A673 (cell line): Measurements from ENCODE around the gene TNFSF9. TPM values are rescaled to one million over a fixed set of nuclear protein-coding genes. Genes with fewer than 3 reads are reported as not detected.

Experiments used
- BruUV-seq: library from RNA; stranded (reverse); fragments of 400-500 nt; replicated peaks from 2 replicates; lab custom pipeline; 2021; lab: Mats Ljungman, UMichigan
- CTCF ChIA-PET: fragments of 300-600 bp; sonication (Branson Sonifier 250); formaldehyde crosslinking; loops from one replicate; lab custom pipeline; 2022; ENCODE audit warnings: antibody characterized with exemption; lab: Charles Lee
- POLR2A ChIA-PET: fragments of 300-600 bp; sonication (Branson Sonifier 250); formaldehyde crosslinking; loops from one replicate; lab custom pipeline; 2022; ENCODE audit warnings: antibody characterized with exemption; ENCODE audit not compliant: low non-redundant PET; lab: Charles Lee
- DNase-seq: peaks from one replicate; pipeline ENCODE4 v3.0.0-alpha.2; 2015; ENCODE audit warnings: low spot score
- H3K27ac ChIP-seq: fragments of 200-600 bp; sonication (generic); 2 replicates; pipeline ENCODE4 v1.5.1; 2016; ENCODE audit warnings: mixed run types, low read depth, mild to moderate bottlenecking, mixed read lengths, antibody characterized with exemption, low read length; ENCODE audit not compliant: poor library complexity, severe bottlenecking
- H3K27me3 ChIP-seq: fragments of 200-600 bp; sonication (generic); replicated peaks from 2 replicates; pipeline ENCODE4 v1.6.1; 2017; ENCODE audit warnings: mixed run types, low read depth, mild to moderate bottlenecking, mixed read lengths, antibody characterized with exemption, low read length; ENCODE audit not compliant: insufficient read depth, poor library complexity
- H3K36me3 ChIP-seq: fragments of 200-600 bp; sonication (generic); 2 replicates; pipeline ENCODE4 v1.6.1; 2016; ENCODE audit warnings: mixed run types, mild to moderate bottlenecking, mixed read lengths, antibody characterized with exemption, low read length; ENCODE audit not compliant: insufficient read depth, poor library complexity, severe bottlenecking
- H3K4me1 ChIP-seq: fragments of 200-600 bp; sonication (generic); 2 replicates; pipeline ENCODE4 v1.6.1; 2017; ENCODE audit warnings: mixed run types, mild to moderate bottlenecking, mixed read lengths, antibody characterized with exemption, low read length; ENCODE audit not compliant: insufficient read depth, poor library complexity, severe bottlenecking
- H3K4me3 ChIP-seq: fragments of 200-600 bp; sonication (generic); 2 replicates; pipeline ENCODE4 v1.5.1; 2016; ENCODE audit warnings: low read depth, mixed run types, mild to moderate bottlenecking, mixed read lengths, low read length; ENCODE audit not compliant: poor library complexity, severe bottlenecking
- H3K9me3 ChIP-seq: fragments of 200-600 bp; sonication (generic); 2 replicates; pipeline ENCODE4 v1.6.1; 2016; ENCODE audit warnings: mixed run types, low read depth, mild to moderate bottlenecking, mixed read lengths, antibody characterized with exemption, low read length; ENCODE audit not compliant: poor library complexity, severe bottlenecking
- CTCF ChIP-seq: fragments of 300-800, 200-600 bp; sonication (generic); conservative IDR thresholded peaks from 2 replicates; pipeline ENCODE4 v1.5.1; 2017; ENCODE audit warnings: low read depth, mild to moderate bottlenecking, antibody characterized with exemption, low read length, moderate library complexity, mixed read lengths
- EZH2 ChIP-seq: fragments of 200-600 bp; sonication (generic); IDR thresholded peaks from 2 replicates; pipeline ENCODE4 v1.6.1; 2017; ENCODE audit warnings: borderline replicate concordance, low read depth, mild to moderate bottlenecking, mixed read lengths, antibody characterized with exemption, low read length; ENCODE audit not compliant: poor library complexity, severe bottlenecking
- intact Hi-C: fragments of 100-400 bp; cut with micrococcal nuclease; formaldehyde crosslinking; loops from one replicate; pipeline ENCODE4 v1.10.0; 2022; ENCODE audit not compliant: unreplicated experiment
- total RNA-seq: library from RNA; stranded (reverse); gene quantifications from 2 replicates; pipeline ENCODE4 v1.2.3, GENCODE V29; 2021

TNFSF9 gene
- total RNA-seq, 1 experiment from 2014 or later = 11.1 TPM

GRCh38 chr19:6489278-6490061 is 41.4 kb upstream of the TNFSF9 start:
- no peak for DNase-seq
- ChIA-PET POLR2A (interaction anchor here (0.6 kb wide), 1 partner anchor 11 kb away, joined by 18 read pairs; no protein-coding TSS in a partner anchor), CTCF (no interaction called here)
- Histone ChIP-seq H3K9me3 (peaks cover 3% of the 10 kb centered on the region), H3K27ac (no peak overlapping the region), H3K36me3 (no peaks in the 10 kb centered on the region), H3K4me3 (no peak overlapping the region), H3K4me1 (no peaks in the 10 kb centered on the region), H3K27me3 (no peaks in the 10 kb centered on the region)
- intact Hi-C loops = no loop called here
- TF ChIP-seq EZH2 = no peak
- no peak for TF ChIP-seq CTCF
- BruUV-seq = no TSS peak

GRCh38 chr19:6490134-6490533 is 40.7 kb upstream of the TNFSF9 start:
- no peak overlapping the region for H3K4me3 ChIP-seq
- H3K27me3 ChIP-seq = no peaks in the 10 kb centered on the region
- CTCF ChIA-PET = no interaction called here
- H3K9me3 ChIP-seq = peaks cover 3% of the 10 kb centered on the region
- no peak for DNase-seq
- H3K4me1 ChIP-seq = no peaks in the 10 kb centered on the region
- intact Hi-C loops = no loop called here
- BruUV-seq = no TSS peak
- no peak overlapping the region for H3K27ac ChIP-seq
- POLR2A ChIA-PET = interaction anchor here (0.6 kb wide), 1 partner anchor 11 kb away, joined by 18 read pairs; no protein-coding TSS in a partner anchor
- TF ChIP-seq CTCF = no peak
- no peak for TF ChIP-seq EZH2
- no peaks in the 10 kb centered on the region for H3K36me3 ChIP-seq

- intact Hi-C loops = no loop called here
- CTCF ChIA-PET = interaction anchor here (0.5 kb wide), 1 partner anchor 12 kb away, joined by 4 read pairs; no protein-coding TSS in a partner anchor
- Histone ChIP-seq H3K27me3 (no peaks in the 10 kb centered on the region), H3K36me3 (no peaks in the 10 kb centered on the region), H3K4me3 (no peak overlapping the region), H3K9me3 (peaks cover 3% of the 10 kb centered on the region), H3K4me1 (no peaks in the 10 kb centered on the region), H3K27ac (no peak overlapping the region)
- no peak for DNase-seq
- no peak for TF ChIP-seq CTCF
- TF ChIP-seq EZH2 = no peak
- BruUV-seq = no TSS peak
- POLR2A ChIA-PET = no interaction called here
Observed at GRCh38 chr19:6491802-6492592, 38.8 kb upstream of the TNFSF9 start.
